Inflammatory macrophage treated with lipopolysaccharide for 1 hour (primary cell): ENCODE data around the gene C5orf63.
"Not testable (repeated sequence)": the region's sequence is repeated elsewhere in the genome, so short reads cannot be mapped to it uniquely, and the experiment has no call there.

Experiments
- DNase-seq, 2 donors: peaks; one replicate each; pipeline ENCODE4 v3.0.0-alpha.2; 2020 to 2022

The C5orf63 gene

GRCh38 chr5:127070243-127070642 lies 3.1 kb downstream of the C5orf63 start:
- no peak for DNase-seq

GRCh38 chr5:127068493-127069214 lies 4.6 kb downstream of the C5orf63 start:
- DNase-seq, result no peak

- no peak for DNase-seq
These were observed 6.6 kb downstream of the C5orf63 start for GRCh38 chr5:127066721-127067120.

- no peak for DNase-seq
These were observed 9.0 kb downstream of the C5orf63 start for GRCh38 chr5:127064253-127064840.

GRCh38 chr5:127063257-127063913 lies 9.9 kb downstream of the C5orf63 start:
- no peak for DNase-seq

- no peak for DNase-seq
These were observed 11.3 kb downstream of the C5orf63 start for GRCh38 chr5:127061956-127062355.

- no peak for DNase-seq
These were observed 11.8 kb downstream of the C5orf63 start for GRCh38 chr5:127061537-127061936.

GRCh38 chr5:127060470-127060985 lies 12.8 kb downstream of the C5orf63 start:
- DNase-seq, result no peak

- DNase-seq, result peak; percentile 25 to 31
These were observed 16.4 kb downstream of the C5orf63 start for GRCh38 chr5:127056896-127057295.

GRCh38 chr5:127055880-127056653 lies 17.2 kb downstream of the C5orf63 start:
- DNase-seq, result no peak

GRCh38 chr5:127053551-127053950 lies 19.8 kb downstream of the C5orf63 start:
- DNase-seq, result not testable (repeated sequence)

GRCh38 chr5:127053049-127053448 lies 20.3 kb downstream of the C5orf63 start:
- no peak for DNase-seq

- no peak for DNase-seq
These were observed 21.7 kb downstream of the C5orf63 start for GRCh38 chr5:127051591-127051990.

GRCh38 chr5:127046343-127047072 lies 26.8 kb downstream of the C5orf63 start:
- no peak for DNase-seq

- no peak for DNase-seq
These were observed 30.7 kb downstream of the C5orf63 start for GRCh38 chr5:127042593-127042992.

- no peak for DNase-seq
These were observed 31.7 kb downstream of the C5orf63 start for GRCh38 chr5:127041571-127041970.

- DNase-seq, result no peak
These were observed 32.3 kb downstream of the C5orf63 start for GRCh38 chr5:127040796-127041520.

GRCh38 chr5:127038550-127038949 lies 34.8 kb downstream of the C5orf63 start:
- DNase-seq, result no peak

GRCh38 chr5:127031863-127032232 lies 41.5 kb downstream of the C5orf63 start:
- no peak for DNase-seq

- no peak for DNase-seq
These were observed 42.0 kb downstream of the C5orf63 start for GRCh38 chr5:127031147-127031862.
